Cardiac muscle cell (in vitro differentiated cells and primary cell): Measurements from ENCODE around the gene LRRC4C. TPM values are rescaled to one million over a fixed set of nuclear protein-coding genes. Genes with fewer than 3 reads are reported as not detected.

Experiments used
- DNase-seq, 2 donors: peaks; one replicate each; pipeline versions ENCODE4 v3.0.0 to v3.0.0-alpha.2; 2010 to 2017; ENCODE audit warnings: low read depth in 1 of 2, low spot score in 1 of 2
- H3K27ac ChIP-seq: fragments of 200-600 bp; sonication (generic); 2 replicates; pipeline ENCODE4 v1.5.1; 2016
- H3K27me3 ChIP-seq: fragments of 200-600 bp; sonication (generic); 2 replicates; pipeline ENCODE4 v1.6.0; 2016; ENCODE audit warnings: control low read depth
- H3K36me3 ChIP-seq: fragments of 200-600 bp; sonication (generic); 2 replicates; pipeline ENCODE4 v1.5.1; 2016; ENCODE audit warnings: control low read depth
- H3K4me1 ChIP-seq: fragments of 200-600 bp; sonication (generic); 2 replicates; pipeline ENCODE4 v1.8.1; 2017; ENCODE audit warnings: low read depth, mild to moderate bottlenecking, mixed run types
- H3K4me3 ChIP-seq: fragments of 200-600 bp; sonication (generic); 2 replicates; pipeline ENCODE4 v1.5.1; 2016; ENCODE audit warnings: mild to moderate bottlenecking
- H3K9me3 ChIP-seq: fragments of 200-600 bp; sonication (generic); 2 replicates; pipeline ENCODE4 v1.5.1; 2017; ENCODE audit warnings: low read depth, mild to moderate bottlenecking, control low read depth
- CTCF ChIP-seq: IDR thresholded peaks from 2 replicates; pipeline ENCODE4 v1.5.1; 2012; ENCODE audit warnings: low read depth, mild to moderate bottlenecking, low read length
- polyA plus RNA-seq: library from polyadenylated mRNA; unstranded; fragments of >200 nt; fragmentation: Nextera tagmentation; extraction: Ambion mirVana; gene quantifications from 2 replicates; pipeline ENCODE4 v1.2.1, GENCODE V29; 2016
- total RNA-seq: library from RNA; depleted of rRNA; stranded (reverse); fragments of >200 nt; gene quantifications from 2 replicates; pipeline ENCODE4 v1.2.3, GENCODE V29; 2016

LRRC4C gene
- total and polyA plus RNA-seq, 2 experiments from 2014 or later = 0.66 to 0.77 TPM

GRCh38 chr11:40162901-40163883 is 1296.3 kb downstream of the LRRC4C start:
- DNase-seq = no peak
- H3K27me3 ChIP-seq = no peaks in the 10 kb centered on the region
- H3K9me3 ChIP-seq = no peaks in the 10 kb centered on the region
- H3K4me3 ChIP-seq = no peak overlapping the region
- H3K27ac ChIP-seq = no peak overlapping the region
- H3K4me1 ChIP-seq = no peaks in the 10 kb centered on the region
- TF ChIP-seq CTCF = no peak
- H3K36me3 ChIP-seq = no peaks in the 10 kb centered on the region

- Histone ChIP-seq H3K9me3 (no peaks in the 10 kb centered on the region), H3K4me1 (no peaks in the 10 kb centered on the region), H3K4me3 (no peak overlapping the region), H3K27me3 (no peaks in the 10 kb centered on the region), H3K36me3 (no peaks in the 10 kb centered on the region), H3K27ac (no peak overlapping the region)
- no peak for DNase-seq
- TF ChIP-seq CTCF = no peak
Observed at GRCh38 chr11:40161854-40162410, 1297.5 kb downstream of the LRRC4C start.

- Histone ChIP-seq H3K27ac (no peak overlapping the region), H3K4me1 (no peaks in the 10 kb centered on the region), H3K9me3 (no peaks in the 10 kb centered on the region), H3K27me3 (no peaks in the 10 kb centered on the region), H3K4me3 (no peak overlapping the region), H3K36me3 (no peaks in the 10 kb centered on the region)
- DNase-seq = no peak
- no peak for TF ChIP-seq CTCF
Observed at GRCh38 chr11:40160418-40160817, 1299.0 kb downstream of the LRRC4C start.

GRCh38 chr11:40149721-40150120 is 1309.7 kb downstream of the LRRC4C start:
- no peak overlapping the region for H3K27ac ChIP-seq
- H3K4me3 ChIP-seq = no peak overlapping the region
- TF ChIP-seq CTCF = no peak
- no peak for DNase-seq
- no peaks in the 10 kb centered on the region for H3K27me3 ChIP-seq
- H3K9me3 ChIP-seq = no peaks in the 10 kb centered on the region
- no peaks in the 10 kb centered on the region for H3K36me3 ChIP-seq
- H3K4me1 ChIP-seq = no peaks in the 10 kb centered on the region

- no peak for TF ChIP-seq CTCF
- H3K4me3 ChIP-seq = no peak overlapping the region
- DNase-seq = no peak
- H3K4me1 ChIP-seq = no peaks in the 10 kb centered on the region
- H3K9me3 ChIP-seq = no peaks in the 10 kb centered on the region
- no peaks in the 10 kb centered on the region for H3K36me3 ChIP-seq
- no peaks in the 10 kb centered on the region for H3K27me3 ChIP-seq
- H3K27ac ChIP-seq = no peak overlapping the region
Observed at GRCh38 chr11:40140560-40140959, 1318.9 kb downstream of the LRRC4C start.
